Astrocyte (in vitro differentiated cells and primary cell): ENCODE measurements around the gene CRYBG2. TPM values are rescaled to one million over a fixed set of nuclear protein-coding genes. Genes with fewer than 3 reads are reported as not detected.

Source experiments
- DNase-seq: peaks from one replicate; pipeline ENCODE4 v3.0.0-alpha.2; 2010; ENCODE audit warnings: low read depth
- FAIRE-seq: peaks from 2 replicates; lab custom pipeline; 2011; peaks lifted over from hg19 to GRCh38; lab: Jason Lieb, UNC
- H2AFZ ChIP-seq: 2 replicates; pipeline ENCODE4 v1.6.0; 2012; ENCODE audit warnings: low read depth, low read length, inconsistent platforms
- H3K27ac ChIP-seq: 2 replicates; pipeline ENCODE4 v1.5.1; 2011; ENCODE audit warnings: low read depth, low read length, inconsistent platforms
- H3K27me3 ChIP-seq: 2 replicates; pipeline ENCODE4 v1.6.0; 2011; ENCODE audit warnings: low read length, inconsistent platforms; ENCODE audit not compliant: insufficient read depth
- H3K36me3 ChIP-seq: 2 replicates; pipeline ENCODE4 v1.5.1; 2011; ENCODE audit warnings: low read length, inconsistent platforms; ENCODE audit not compliant: insufficient read depth
- H3K4me1 ChIP-seq: 2 replicates; pipeline ENCODE4 v1.5.1; 2011; ENCODE audit warnings: low read length, inconsistent platforms; ENCODE audit not compliant: insufficient read depth
- H3K4me2 ChIP-seq: 2 replicates; pipeline ENCODE4 v1.6.0; 2012; ENCODE audit warnings: low read length, inconsistent platforms
- H3K4me3 ChIP-seq: 2 replicates; pipeline ENCODE4 v1.5.1; 2011; ENCODE audit warnings: low read depth, mild to moderate bottlenecking, low read length, inconsistent platforms; ENCODE audit not compliant: insufficient read depth
- H3K79me2 ChIP-seq: 2 replicates; pipeline ENCODE4 v1.6.0; 2012; ENCODE audit warnings: mild to moderate bottlenecking, low read length, inconsistent platforms; ENCODE audit not compliant: insufficient read depth
- H3K9ac ChIP-seq: 2 replicates; pipeline ENCODE4 v1.6.0; 2012; ENCODE audit warnings: mild to moderate bottlenecking, low read length, inconsistent platforms
- H3K9me3 ChIP-seq: 2 replicates; pipeline ENCODE4 v1.5.1; 2012; ENCODE audit warnings: low read depth, mild to moderate bottlenecking, low read length, inconsistent platforms; ENCODE audit not compliant: insufficient read depth
- H4K20me1 ChIP-seq: 2 replicates; pipeline ENCODE4 v1.6.0; 2012; ENCODE audit warnings: low read length, inconsistent platforms; ENCODE audit not compliant: insufficient read depth
- H3K27ac Mint-ChIP-seq: one replicate; pipeline ENCODE4 v1.8.0; 2021; ENCODE audit warnings: mild to moderate bottlenecking, mixed read lengths; ENCODE audit not compliant: unreplicated experiment
- H3K27me3 Mint-ChIP-seq: one replicate; pipeline ENCODE4 v1.8.0; 2021; ENCODE audit warnings: low read depth, mixed read lengths; ENCODE audit not compliant: unreplicated experiment
- H3K36me3 Mint-ChIP-seq: one replicate; pipeline ENCODE4 v1.8.0; 2021; ENCODE audit warnings: low read depth, mixed read lengths; ENCODE audit not compliant: unreplicated experiment
- H3K4me1 Mint-ChIP-seq: one replicate; pipeline ENCODE4 v1.8.0; 2021; ENCODE audit warnings: low read depth, mixed read lengths; ENCODE audit not compliant: unreplicated experiment
- H3K4me3 Mint-ChIP-seq: one replicate; pipeline ENCODE4 v1.8.0; 2021; ENCODE audit warnings: mild to moderate bottlenecking, moderate library complexity, mixed read lengths; ENCODE audit not compliant: unreplicated experiment
- H3K9me3 Mint-ChIP-seq: one replicate; pipeline ENCODE4 v1.8.0; 2021; ENCODE audit warnings: mild to moderate bottlenecking, mixed read lengths; ENCODE audit not compliant: unreplicated experiment
- EZH2 ChIP-seq: IDR thresholded peaks from 2 replicates; pipeline ENCODE4 v1.6.1; 2012; ENCODE audit warnings: mild to moderate bottlenecking, low read length, inconsistent platforms; ENCODE audit not compliant: insufficient read depth
- total RNA-seq: library from RNA; stranded (reverse); gene quantifications from 2 replicates; pipeline ENCODE4 v1.2.1, GENCODE V29; 2021
- TF ChIP-seq, protein P1 (sequence below): IDR thresholded peaks from 2 replicates; pipeline ENCODE4 v1.5.1; 2011; ENCODE audit warnings: low read depth, mild to moderate bottlenecking, inconsistent platforms, low read length, moderate library complexity; ENCODE audit not compliant: insufficient read depth

CRYBG2 gene
- total RNA-seq, 1 donor from 2014 or later = 5.3 TPM

DNA sequence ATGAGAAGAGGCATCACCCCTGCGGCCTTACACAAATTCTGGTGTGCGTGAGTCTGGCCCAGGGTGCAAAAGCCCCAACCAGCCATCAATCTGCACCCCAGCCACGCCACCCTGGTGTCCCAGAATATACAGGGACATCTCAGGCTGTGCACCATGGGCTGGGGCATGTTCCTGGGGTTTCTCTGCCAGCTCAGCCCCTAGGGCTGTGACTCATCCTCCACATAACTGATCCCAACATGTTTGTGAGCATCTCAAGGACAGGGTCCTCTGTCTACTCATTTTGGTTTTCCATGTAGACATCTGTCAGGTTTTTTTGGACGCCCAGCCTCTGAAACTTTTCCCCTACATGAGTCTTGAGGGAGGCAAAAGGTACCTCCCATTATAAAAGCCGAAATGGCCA lies 18.1 kb upstream of the CRYBG2 start:
- no peaks in the 10 kb centered on the region for H3K27me3 ChIP-seq
- no peaks in the 10 kb centered on the region for H3K36me3 Mint-ChIP-seq
- H3K9ac ChIP-seq = no peak overlapping the region
- no peaks in the 10 kb centered on the region for H3K9me3 Mint-ChIP-seq
- DNase-seq (no peak), FAIRE-seq (no peak)
- no peak overlapping the region for H3K4me3 ChIP-seq
- H3K4me2 ChIP-seq = no peak overlapping the region
- H4K20me1 ChIP-seq = no peaks in the 10 kb centered on the region
- no peak for TF ChIP-seq EZH2
- TF ChIP-seq, protein P1, sequence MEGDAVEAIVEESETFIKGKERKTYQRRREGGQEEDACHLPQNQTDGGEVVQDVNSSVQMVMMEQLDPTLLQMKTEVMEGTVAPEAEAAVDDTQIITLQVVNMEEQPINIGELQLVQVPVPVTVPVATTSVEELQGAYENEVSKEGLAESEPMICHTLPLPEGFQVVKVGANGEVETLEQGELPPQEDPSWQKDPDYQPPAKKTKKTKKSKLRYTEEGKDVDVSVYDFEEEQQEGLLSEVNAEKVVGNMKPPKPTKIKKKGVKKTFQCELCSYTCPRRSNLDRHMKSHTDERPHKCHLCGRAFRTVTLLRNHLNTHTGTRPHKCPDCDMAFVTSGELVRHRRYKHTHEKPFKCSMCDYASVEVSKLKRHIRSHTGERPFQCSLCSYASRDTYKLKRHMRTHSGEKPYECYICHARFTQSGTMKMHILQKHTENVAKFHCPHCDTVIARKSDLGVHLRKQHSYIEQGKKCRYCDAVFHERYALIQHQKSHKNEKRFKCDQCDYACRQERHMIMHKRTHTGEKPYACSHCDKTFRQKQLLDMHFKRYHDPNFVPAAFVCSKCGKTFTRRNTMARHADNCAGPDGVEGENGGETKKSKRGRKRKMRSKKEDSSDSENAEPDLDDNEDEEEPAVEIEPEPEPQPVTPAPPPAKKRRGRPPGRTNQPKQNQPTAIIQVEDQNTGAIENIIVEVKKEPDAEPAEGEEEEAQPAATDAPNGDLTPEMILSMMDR = no peak
- no peak overlapping the region for H3K4me3 Mint-ChIP-seq
- no peak overlapping the region for H3K27ac ChIP-seq
- H3K27me3 Mint-ChIP-seq = peaks cover 14% of the 10 kb centered on the region
- peaks cover 12% of the 10 kb centered on the region for H3K4me1 ChIP-seq
- H3K27ac Mint-ChIP-seq = no peak overlapping the region
- no peaks in the 10 kb centered on the region for H3K9me3 ChIP-seq
- H3K79me2 ChIP-seq = no peaks in the 10 kb centered on the region
- H2AFZ ChIP-seq = no peak overlapping the region
- H3K36me3 ChIP-seq = no peaks in the 10 kb centered on the region
- H3K4me1 Mint-ChIP-seq = peaks cover 25% of the 10 kb centered on the region

GRCh38 chr1:26370591-26371382 lies 16.9 kb upstream of the CRYBG2 start:
- H3K4me1 Mint-ChIP-seq = peaks cover 22% of the 10 kb centered on the region

More at GRCh38 chr1:26370591-26371382, 16.9 kb upstream of the CRYBG2 start:
- Mint-ChIP-seq H3K9me3 (no peaks in the 10 kb centered on the region), H3K36me3 (no peaks in the 10 kb centered on the region), H3K27me3 (peaks cover 17% of the 10 kb centered on the region), H3K27ac (no peak overlapping the region), H3K4me3 (no peak overlapping the region)
- no peaks in the 10 kb centered on the region for H3K9me3 ChIP-seq
- DNase-seq (no peak), FAIRE-seq (no peak)
- no peak overlapping the region for H3K27ac ChIP-seq
- no peaks in the 10 kb centered on the region for H3K79me2 ChIP-seq
- H2AFZ ChIP-seq = no peak overlapping the region
- H3K36me3 ChIP-seq = no peaks in the 10 kb centered on the region
- H3K4me1 ChIP-seq = peaks cover 12% of the 10 kb centered on the region
- no peaks in the 10 kb centered on the region for H4K20me1 ChIP-seq
- H3K4me2 ChIP-seq = no peak overlapping the region
- H3K9ac ChIP-seq = no peak overlapping the region
- H3K4me3 ChIP-seq = no peak overlapping the region
- no peaks in the 10 kb centered on the region for H3K27me3 ChIP-seq
- TF ChIP-seq EZH2 = no peak
- TF ChIP-seq, protein P1 = no peak
